OCI-LY7 (cell line): ENCODE results near the gene LCK. TPM values are rescaled to one million over a fixed set of nuclear protein-coding genes. Genes with fewer than 3 reads are reported as not detected.

Experiments
- BruUV-seq: library from RNA; stranded (reverse); fragments of 400-500 nt; replicated peaks from 2 replicates; lab custom pipeline; 2021; lab: Mats Ljungman, UMichigan
- CTCF ChIA-PET: fragments of 300-600 bp; sonication (Branson Sonifier 250); formaldehyde crosslinking; loops from one replicate; lab custom pipeline; 2022; ENCODE audit warnings: antibody characterized with exemption; ENCODE audit not compliant: unreplicated experiment; lab: Charles Lee
- POLR2A ChIA-PET: fragments of 300-600 bp; sonication (Branson Sonifier 250); formaldehyde crosslinking; loops from one replicate; lab custom pipeline; 2022; ENCODE audit warnings: antibody characterized with exemption; lab: Charles Lee
- DNase-seq: peaks from one replicate; pipeline ENCODE4 v3.0.0-alpha.2; 2015; ENCODE audit warnings: low spot score
- H2AFZ ChIP-seq: fragments of 200-600 bp; sonication (generic), shearing (Covaris generic); 2 replicates; pipeline ENCODE4 v1.6.1; 2014; ENCODE audit warnings: mild to moderate bottlenecking, antibody characterized with exemption, low read length, moderate library complexity
- H3K27ac ChIP-seq: fragments of 200-600 bp; sonication (generic); 2 replicates; pipeline ENCODE4 v1.5.1; 2014; ENCODE audit warnings: mixed run types, low read depth, mild to moderate bottlenecking, moderate library complexity, low read length, inconsistent platforms; ENCODE audit not compliant: poor library complexity, severe bottlenecking
- H3K36me3 ChIP-seq: fragments of 200-600 bp; sonication (generic); 2 replicates; pipeline ENCODE4 v1.6.1; 2014; ENCODE audit warnings: mild to moderate bottlenecking, antibody characterized with exemption, low read length, moderate library complexity, mixed read lengths; ENCODE audit not compliant: insufficient read depth
- H3K4me1 ChIP-seq: fragments of 200-600 bp; sonication (generic); 2 replicates; pipeline ENCODE4 v1.5.1; 2014; ENCODE audit warnings: mild to moderate bottlenecking, low read length; ENCODE audit not compliant: insufficient read depth, poor library complexity, severe bottlenecking
- H3K4me2 ChIP-seq: fragments of 200-600 bp; sonication (generic); 2 replicates; pipeline ENCODE4 v1.6.1; 2014; ENCODE audit warnings: mild to moderate bottlenecking, low read length
- H3K4me3 ChIP-seq: fragments of 200-600 bp; sonication (generic); 2 replicates; pipeline ENCODE4 v1.5.1; 2014; ENCODE audit warnings: mild to moderate bottlenecking, low read depth, low read length; ENCODE audit not compliant: poor library complexity, severe bottlenecking
- H3K79me2 ChIP-seq: fragments of 200-600 bp; sonication (generic); 2 replicates; pipeline ENCODE4 v1.6.1; 2016; ENCODE audit warnings: low read depth, mild to moderate bottlenecking, low read length, moderate library complexity, mixed read lengths; ENCODE audit not compliant: insufficient read depth
- H3K9me2 ChIP-seq: fragments of 200-600 bp; sonication (generic); 2 replicates; pipeline ENCODE4 v1.6.1; 2016; ENCODE audit warnings: mild to moderate bottlenecking, low read length, mixed read lengths; ENCODE audit not compliant: insufficient read depth
- H3K9me3 ChIP-seq: fragments of 200-600 bp; sonication (generic); 2 replicates; pipeline ENCODE4 v1.6.1; 2014; ENCODE audit warnings: mild to moderate bottlenecking, mixed run types, low read length, mixed read lengths
- H4K20me1 ChIP-seq: fragments of 200-600 bp; sonication (generic); 2 replicates; pipeline ENCODE4 v1.6.1; 2014; ENCODE audit warnings: mild to moderate bottlenecking, antibody characterized with exemption, low read length, moderate library complexity, mixed read lengths; ENCODE audit not compliant: insufficient read depth
- CTCF ChIP-seq: fragments of 200-600 bp; sonication (generic); conservative IDR thresholded peaks from 2 replicates; pipeline ENCODE4 v1.5.1; 2014; ENCODE audit warnings: mild to moderate bottlenecking, antibody characterized with exemption, low read length, moderate library complexity, mixed read lengths
- EZH2phosphoT487 ChIP-seq: fragments of 200-600 bp; sonication (generic); IDR thresholded peaks from 2 replicates; pipeline ENCODE4 v1.6.1; 2018; ENCODE audit warnings: low read depth, borderline replicate concordance, mild to moderate bottlenecking, mixed run types, antibody characterized with exemption, low read length, moderate library complexity, mixed read lengths
- intact Hi-C: fragments of 100-400 bp; cut with micrococcal nuclease; formaldehyde crosslinking; loops from one replicate; pipeline ENCODE4 v1.10.0; 2022; ENCODE audit not compliant: unreplicated experiment
- total RNA-seq, 2 experiments: library from RNA; depleted of rRNA in 1 of 2; stranded (reverse); fragments of >200 nt in 1 of 2; shearing (Covaris generic) in 1 of 2; gene quantifications; 2 replicates each; pipeline ENCODE4 v1.2.3, GENCODE V29; 2014 to 2022

The LCK gene
- total RNA-seq, 2 experiments from 2014 or later = 146 to 218 TPM

DNA sequence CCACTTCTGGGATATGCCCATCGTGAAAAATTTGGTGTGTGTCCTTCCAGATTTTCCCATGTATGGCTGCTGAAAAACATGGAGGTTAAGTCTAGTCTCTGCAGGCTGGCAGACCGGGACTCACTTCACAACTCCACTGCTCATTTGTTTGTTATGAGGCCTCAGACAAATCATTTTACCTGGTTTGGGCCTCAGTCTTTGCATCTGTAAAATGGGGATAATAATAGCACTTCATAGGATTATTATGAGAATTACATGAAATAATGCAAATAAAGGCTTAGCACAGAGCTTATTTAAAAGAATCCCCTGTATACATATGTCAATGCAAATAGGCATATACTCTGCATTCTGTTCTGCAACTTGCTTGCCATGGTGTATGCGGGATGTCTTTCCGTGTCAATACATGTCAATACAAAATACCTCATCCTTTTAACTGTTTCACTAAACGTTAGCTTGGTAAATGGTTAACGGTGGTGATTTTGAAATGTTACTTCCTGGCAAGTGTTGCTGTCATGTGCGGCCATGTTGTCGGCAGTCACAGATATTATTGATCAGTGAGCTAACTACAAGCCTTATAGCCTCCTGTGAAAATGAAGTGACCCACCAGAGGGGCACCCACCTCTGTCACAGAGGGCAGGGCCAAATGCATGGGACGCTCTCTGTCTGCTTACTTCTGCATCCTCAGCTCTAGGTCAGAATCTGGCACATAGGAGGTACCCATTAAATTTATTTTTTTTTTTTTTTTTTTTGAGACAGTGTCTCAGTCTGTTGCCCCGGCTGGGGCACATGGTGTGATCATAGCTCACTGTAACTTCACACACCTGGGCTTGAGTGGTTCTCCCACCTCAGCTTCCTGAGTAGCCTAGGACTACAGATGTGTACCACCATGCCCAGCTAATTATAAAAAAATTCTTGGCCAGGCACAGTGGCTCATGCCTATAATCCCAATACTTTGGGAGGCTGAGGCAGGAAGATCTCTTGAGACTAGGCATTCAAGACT is 4.3 kb downstream of the LCK start:
- Histone ChIP-seq H3K4me2 (peak overlapping the region; percentile 83), H2AFZ (peak overlapping the region; percentile 27; the same call in 1 of the 2 replicates), H3K27ac (peak overlapping the region; percentile 99), H3K9me2 (no peaks in the 10 kb centered on the region), H3K79me2 (peaks cover 84% of the 10 kb centered on the region), H4K20me1 (no peaks in the 10 kb centered on the region), H3K9me3 (no peaks in the 10 kb centered on the region), H3K4me1 (peaks cover 87% of the 10 kb centered on the region), H3K36me3 (peaks cover 9% of the 10 kb centered on the region; the same call in 1 of the 2 replicates), H3K4me3 (peak overlapping the region; percentile 69)
- intact Hi-C loops = no loop called here
- TSS peak; percentile 52 for BruUV-seq
- CTCF ChIA-PET = interaction anchor here (0.9 to 1.4 kb wide), 4 partner anchors 11 to 66 kb away, joined by 3 to 6 read pairs (median 3); no protein-coding TSS in a partner anchor
- no peak for TF ChIP-seq EZH2phosphoT487
- no peak for TF ChIP-seq CTCF
- POLR2A ChIA-PET = interaction anchor here (0.6 to 9.6 kb wide), 13 partner anchors 9 to 952 kb away, joined by 3 to 70 read pairs (median 5); partner anchors contain the start of genes HDAC1 and MARCKSL1
- DNase-seq = peak; percentile 78

DNA sequence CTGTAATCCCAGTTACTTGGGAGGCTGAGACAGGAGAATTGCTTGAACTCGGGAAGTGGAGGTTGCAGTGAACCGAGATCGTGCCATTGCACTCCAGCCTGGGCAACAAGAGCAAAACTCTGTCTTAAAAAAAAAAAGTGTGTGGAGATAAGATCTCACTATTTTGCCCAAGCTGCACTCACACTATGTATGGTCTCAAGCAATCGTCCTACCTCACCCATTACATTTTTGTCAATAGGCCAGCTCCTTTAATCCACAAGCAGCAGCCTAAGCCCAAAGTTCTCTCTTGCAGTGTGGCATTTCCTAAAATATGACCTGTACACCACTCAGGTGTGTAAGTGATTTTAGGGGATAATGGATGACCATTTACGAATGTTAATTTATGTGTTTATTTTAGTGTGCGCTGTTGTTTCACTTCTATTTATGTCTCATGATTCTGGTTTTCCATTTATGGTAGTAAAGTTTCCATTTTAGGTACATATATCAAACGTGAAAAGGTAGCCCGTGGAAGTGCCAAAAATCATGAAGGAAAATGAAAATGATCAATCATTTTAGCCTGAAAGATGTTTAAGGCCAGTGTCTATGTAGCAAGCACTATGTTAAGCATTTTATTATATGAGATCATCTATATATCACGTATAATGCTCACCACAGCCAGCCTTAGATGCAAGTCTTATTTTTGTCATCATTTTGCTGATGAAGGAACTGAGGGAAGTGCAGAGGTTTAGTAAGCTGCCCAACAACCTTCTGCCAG is 5.6 kb downstream of the LCK start:
- no peak for TF ChIP-seq EZH2phosphoT487
- no peak for TF ChIP-seq CTCF
- intact Hi-C loops = no loop called here
- peak overlapping the region; percentile 99 for H3K27ac ChIP-seq
- peak overlapping the region; percentile 2; the same call in 1 of the 2 replicates for H2AFZ ChIP-seq
- BruUV-seq = no TSS peak
- H3K4me2 ChIP-seq = peak overlapping the region; percentile 83
- H3K36me3 ChIP-seq = peaks cover 14% of the 10 kb centered on the region; the same call in 1 of the 2 replicates
- H3K4me1 ChIP-seq = peaks cover 87% of the 10 kb centered on the region
- no peaks in the 10 kb centered on the region for H3K9me3 ChIP-seq
- ChIA-PET CTCF (interaction anchor here (1.3 kb wide), 1 partner anchor 65 kb away, joined by 3 read pairs; no protein-coding TSS in a partner anchor), POLR2A (interaction anchor here (0.5 to 9.6 kb wide), 6 partner anchors 6 to 88 kb away, joined by 3 to 79 read pairs (median 6); partner anchors contain the start of genes HDAC1, LCK and MARCKSL1)
- H3K79me2 ChIP-seq = peaks cover 93% of the 10 kb centered on the region
- peak overlapping the region; percentile 45 for H3K4me3 ChIP-seq
- DNase-seq = no peak
- H4K20me1 ChIP-seq = no peaks in the 10 kb centered on the region
- H3K9me2 ChIP-seq = no peaks in the 10 kb centered on the region
